Stimulated activated CD8-positive, alpha-beta memory T cell treated with anti-CD3 and anti-CD28 coated beads, Interleukin-15, amount 100 ng/mL, for 48 hours (primary cell): Measurements from ENCODE around the gene ZFHX2.
A peak's percentile ranks its signal among the peaks of the same experiment; 100 is the strongest.
"Not testable (repeated sequence)": the region's sequence is repeated elsewhere in the genome, so short reads cannot be mapped to it uniquely, and the experiment has no call there.

Experiments used
- DNase-seq, 2 donors: peaks; one replicate each; pipeline ENCODE4 v3.0.0-alpha.2; 2020; ENCODE audit warnings: low read depth in 2 of 2

Gene ZFHX2

DNA sequence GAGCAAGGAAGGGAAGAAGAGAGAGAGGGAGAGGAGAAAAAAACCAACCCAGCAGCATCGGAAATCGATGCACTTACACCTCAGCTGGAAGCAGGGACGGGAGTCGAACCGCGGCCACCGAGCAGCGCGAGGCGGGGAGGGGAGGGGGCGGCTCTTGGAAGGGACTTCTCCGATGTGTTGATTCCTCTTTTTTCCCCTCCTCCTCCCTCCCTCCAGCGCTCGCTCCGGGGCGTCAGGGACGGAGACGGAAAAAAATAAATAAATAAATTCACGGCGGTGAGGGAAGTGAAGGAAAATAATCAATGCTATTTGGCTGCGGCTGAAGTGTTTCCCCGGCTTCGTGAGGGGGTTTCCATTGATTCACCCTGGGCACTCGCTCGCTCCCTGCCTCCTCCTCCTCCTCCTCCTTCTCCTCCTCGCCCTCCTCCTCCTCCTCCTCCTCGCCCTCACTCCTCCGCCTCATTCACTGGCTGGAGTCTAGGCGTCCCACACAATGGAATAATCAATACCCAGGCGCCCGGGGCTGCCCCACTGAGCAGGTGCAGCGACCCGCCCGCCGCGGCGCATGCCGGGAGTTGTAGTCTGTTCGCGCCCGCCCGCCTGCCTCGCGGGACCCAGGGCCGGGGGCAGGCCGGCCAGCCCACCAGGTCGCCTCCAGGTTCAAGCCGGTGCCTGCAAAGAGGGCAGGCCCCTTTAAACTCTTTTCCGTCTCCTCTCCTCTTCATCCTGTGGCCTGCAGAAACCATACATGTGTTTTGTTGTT, at the start of gene ZFHX2:
ZFHX2 (minus strand) TSS at position 500 of the 763 bp plus-strand sequence. CDS start 16,440 bp downstream, outside the sequence.
- peak; percentile 73 to 74 for DNase-seq

- DNase-seq, result no peak
Measured at GRCh38 chr14:23600806-23601205, 49.2 kb upstream of the ZFHX2 start.

- DNase-seq, result no peak
Measured at GRCh38 chr14:23600322-23600707, 48.8 kb upstream of the ZFHX2 start.

- not testable (repeated sequence) for DNase-seq
Measured at GRCh38 chr14:23594191-23594590, 42.6 kb upstream of the ZFHX2 start.

DNA sequence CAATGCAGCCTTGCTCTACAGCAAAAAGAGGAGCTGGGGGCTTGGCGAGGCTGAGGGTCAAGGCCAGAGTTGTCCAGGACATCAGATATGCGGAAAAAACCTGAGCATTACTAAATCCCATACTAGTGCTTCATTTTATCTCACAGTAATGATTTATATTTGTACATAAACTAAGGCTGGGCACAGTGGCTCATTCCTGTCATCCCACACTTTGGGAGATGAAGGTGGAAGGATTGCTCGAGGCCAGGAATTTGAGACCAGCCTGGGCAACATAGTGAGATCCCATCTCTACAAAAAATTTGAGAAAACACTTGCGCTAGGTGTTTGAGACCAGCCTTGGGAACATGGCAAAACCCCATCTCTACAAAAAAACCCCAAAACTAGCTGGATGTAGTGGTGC, 38.6 kb upstream of the ZFHX2 start:
- DNase-seq, result no peak

DNA sequence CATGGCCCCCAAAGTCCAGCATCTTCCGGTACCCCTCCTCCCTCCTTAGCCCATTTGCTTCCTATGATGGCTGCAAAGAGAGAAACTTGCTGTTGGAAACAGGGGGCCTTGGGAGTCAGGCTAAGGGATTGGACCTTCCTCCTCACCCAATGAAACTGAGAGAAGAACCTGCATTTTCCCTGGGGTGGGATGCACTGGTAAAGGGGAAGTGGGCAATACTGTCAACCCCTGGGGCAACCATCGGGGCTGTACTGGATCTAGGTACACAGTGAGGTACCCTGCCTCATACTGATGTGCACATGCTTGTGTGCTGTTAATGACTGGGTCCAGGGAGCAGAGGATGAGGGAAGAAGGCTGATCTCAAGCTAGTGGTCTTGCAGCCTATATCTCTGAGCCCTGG, 38.0 kb upstream of the ZFHX2 start:
- DNase-seq, result no peak

- peak; percentile 64 to 72 for DNase-seq
Measured at GRCh38 chr14:23588884-23589598, 37.5 kb upstream of the ZFHX2 start.

DNA sequence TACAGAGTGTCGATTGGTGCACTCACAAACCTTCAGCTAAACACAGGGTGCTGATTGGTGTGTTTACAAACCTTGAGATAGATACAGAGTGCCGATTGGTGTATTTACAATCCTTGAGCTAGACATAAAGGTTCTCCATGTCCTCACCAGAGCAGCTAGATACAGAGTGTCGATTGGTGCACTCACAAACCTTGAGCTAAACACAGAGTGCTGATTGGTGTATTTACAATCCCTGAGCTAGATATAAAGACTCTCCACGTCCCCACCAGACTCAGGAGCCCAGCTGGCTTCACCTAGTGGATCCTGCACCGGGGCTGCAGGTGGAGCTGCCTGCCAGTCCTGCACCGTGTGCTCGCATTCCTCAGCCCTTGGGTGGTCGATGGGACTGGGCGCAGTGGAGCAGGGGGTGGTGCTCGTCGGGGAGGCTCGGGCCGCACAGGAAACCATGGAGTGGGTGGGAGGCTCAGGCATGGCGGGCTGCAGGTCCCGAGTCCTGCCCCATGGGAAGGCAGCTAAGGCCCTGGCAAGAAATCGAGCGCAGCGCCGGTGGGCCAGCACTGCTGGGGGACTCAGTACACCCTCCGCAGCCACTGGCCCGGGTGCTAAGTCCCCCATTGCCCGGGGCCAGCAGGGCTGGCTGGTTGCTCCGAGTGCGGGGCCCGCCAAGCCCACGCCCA, 33.1 kb upstream of the ZFHX2 start:
- DNase-seq, result not testable (repeated sequence)

GRCh38 chr14:23583761-23584526, 32.4 kb upstream of the ZFHX2 start:
- not testable (repeated sequence) for DNase-seq

- no peak for DNase-seq
Measured at GRCh38 chr14:23582906-23583760, 31.6 kb upstream of the ZFHX2 start.

DNA sequence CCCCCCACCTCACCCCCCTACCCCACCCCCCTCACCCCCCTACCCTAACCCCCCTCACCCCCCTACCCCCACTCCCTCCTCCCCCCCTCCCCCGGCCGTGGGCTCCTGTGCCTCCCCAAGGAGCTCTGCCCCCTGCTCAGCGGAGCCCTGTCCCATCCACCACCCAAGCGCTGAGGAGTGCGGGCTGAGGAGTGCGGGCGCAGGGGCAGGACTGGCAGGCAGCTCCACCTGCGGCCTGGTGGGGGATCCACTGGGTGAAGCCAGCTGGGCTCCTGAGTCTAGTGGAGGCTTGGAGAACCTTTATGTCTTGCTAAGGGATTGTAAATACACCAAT, 29.4 kb upstream of the ZFHX2 start:
- DNase-seq, result no peak

DNA sequence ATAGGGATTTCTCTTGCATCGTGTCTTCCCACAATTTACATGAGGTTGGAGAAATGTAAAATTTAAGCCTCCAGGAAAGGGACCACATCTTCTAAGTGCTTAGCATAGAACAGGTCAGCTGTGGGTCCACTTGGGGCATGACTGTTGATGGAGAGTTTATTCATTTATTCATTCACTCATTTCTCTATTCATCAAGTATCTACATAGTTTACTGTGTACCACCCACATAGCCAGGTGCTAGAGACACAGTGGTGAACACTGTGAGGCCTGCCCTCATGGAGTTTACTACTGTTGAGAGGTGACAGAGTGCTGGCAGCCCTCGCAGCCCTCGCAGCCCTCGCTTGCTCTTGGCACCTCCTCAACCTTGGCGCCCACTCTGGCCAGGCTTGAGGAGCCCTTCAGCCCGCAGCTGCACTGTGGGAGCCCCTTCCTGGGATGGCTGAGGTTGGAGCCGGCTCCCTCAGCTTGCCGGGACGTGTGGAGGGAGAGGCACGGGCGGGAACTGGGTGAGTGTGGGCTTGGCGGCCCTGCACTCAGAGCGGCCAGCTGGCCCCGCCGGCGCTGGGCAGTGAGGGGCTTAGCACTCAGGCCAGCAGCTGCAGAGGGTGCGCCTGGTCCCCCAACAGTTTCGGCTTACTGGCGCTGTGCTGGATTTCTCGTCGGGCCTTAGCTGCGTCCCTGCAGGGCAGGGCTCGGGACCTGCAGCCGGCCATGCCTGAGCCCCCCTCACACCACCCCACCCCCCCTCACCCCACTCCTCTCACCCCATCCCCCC, 28.8 kb upstream of the ZFHX2 start:
- no peak for DNase-seq

GRCh38 chr14:23579739-23580138, 28.2 kb upstream of the ZFHX2 start:
- no peak for DNase-seq

GRCh38 chr14:23579311-23579630, 27.7 kb upstream of the ZFHX2 start:
- no peak for DNase-seq

DNA sequence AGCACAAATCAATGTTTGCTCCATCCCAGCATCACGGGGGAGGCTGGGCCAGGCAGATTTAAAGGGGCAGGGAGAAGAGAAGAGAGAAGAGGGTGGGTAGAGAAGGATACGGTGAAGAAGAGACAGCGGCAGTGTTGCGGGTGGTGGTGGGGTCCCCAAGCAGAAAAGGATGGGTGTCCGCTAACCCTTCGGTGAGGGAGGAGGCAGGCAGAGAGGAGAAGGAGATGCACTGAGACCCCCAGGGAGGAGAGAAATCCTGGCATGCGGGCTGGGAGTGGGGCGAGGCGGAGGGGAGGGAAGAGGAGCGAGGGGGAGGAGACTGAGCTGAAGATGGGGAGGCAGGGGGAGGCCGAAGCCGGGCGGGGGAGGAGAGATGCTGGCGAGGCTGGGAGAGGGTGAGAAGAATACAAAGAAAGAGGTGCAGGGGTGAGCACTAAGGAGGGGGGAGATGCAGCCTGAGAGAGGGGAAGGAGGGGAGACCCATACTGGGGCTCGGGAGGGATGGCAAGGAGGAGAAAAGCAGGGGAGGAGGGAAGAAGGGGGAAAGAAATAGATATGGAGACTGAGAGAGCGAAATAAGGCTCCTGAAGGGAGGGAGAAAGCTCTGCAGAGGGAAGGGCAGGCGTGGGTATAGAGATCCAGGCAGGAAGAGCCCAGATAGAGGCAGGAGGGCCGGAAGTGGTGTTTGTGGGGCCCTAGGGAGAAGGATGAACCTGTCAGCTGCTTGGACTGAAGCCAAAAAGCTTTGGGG, 27.2 kb upstream of the ZFHX2 start, which contains the start of gene JPH4:
JPH4 (minus strand) TSS at position 231 of the 751 bp plus-strand sequence. CDS start 1,337 bp downstream, outside the sequence.
- no peak for DNase-seq

DNA sequence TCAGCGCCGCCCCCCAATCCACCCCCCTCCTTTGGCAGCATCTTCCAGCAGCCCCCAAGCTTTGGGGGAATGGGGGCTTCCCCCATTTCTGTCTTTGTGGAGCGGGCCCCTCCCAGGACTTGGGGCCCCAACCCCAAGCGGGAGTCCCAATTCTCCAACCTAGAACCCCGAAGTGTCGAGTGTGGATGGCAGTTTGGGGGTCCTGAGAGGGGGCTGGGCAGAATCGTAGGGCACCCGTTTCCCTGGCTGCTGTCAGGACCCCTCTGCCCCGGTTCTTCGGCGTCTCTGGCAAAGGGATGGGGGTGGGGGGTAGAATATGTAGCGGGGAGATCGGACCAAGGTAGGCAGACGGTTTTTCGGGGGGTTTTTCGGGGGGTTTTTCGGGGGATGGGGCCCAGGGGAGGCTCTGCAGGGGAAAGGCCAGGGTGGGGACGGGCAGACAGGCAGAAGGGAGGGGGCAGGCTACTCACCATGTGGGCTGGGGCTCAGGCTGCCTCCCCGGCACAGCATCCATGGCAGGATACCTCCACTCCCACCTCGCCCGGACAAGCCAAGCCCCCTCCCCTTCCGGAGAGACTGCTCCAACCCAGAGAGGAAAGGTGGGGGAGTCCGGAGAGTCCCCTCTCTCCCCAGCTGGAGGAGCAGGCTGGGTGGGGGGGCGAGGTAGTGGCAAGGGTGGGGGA, 26.3 kb upstream of the ZFHX2 start:
- no peak for DNase-seq

DNA sequence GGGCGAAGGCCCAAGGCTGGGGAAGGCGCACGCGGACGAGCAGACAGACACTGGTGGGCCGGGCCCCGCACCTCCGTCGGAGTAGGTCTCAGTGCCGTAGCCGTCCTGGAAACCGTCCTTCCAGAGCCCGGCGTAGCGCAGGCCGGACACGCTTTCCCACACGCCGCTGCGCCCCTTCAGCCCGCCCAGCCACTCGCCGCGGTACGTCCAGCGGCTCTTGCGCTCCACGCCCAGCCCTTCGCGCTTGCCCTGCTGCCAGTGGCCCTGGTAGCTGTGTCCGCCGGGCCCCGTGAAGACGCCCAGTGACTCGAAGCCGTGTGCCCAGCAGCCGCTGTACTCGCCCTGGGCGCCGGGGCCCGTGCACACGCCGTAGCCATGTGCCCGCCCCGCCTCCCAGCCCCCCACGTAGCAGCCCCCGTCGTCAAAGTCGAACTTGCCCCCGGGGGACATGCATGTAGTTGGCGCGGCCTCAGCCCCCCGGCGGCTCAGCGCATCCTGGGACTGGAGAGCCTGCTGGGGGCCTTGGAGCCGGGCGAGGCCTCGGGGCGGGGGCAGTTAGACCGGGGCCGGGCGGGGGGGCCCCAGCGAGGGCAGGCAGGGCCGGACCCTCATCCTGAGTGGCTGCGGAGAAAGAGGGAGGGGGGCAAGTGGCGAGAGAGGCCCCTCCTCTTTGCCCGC, 25.6 kb upstream of the ZFHX2 start:
- DNase-seq, result no peak

- DNase-seq, result no peak
Measured at GRCh38 chr14:23573384-23574015, 21.9 kb upstream of the ZFHX2 start.
